Measurements from ENCODE around the gene IL24.

IL24 gene

DNA sequence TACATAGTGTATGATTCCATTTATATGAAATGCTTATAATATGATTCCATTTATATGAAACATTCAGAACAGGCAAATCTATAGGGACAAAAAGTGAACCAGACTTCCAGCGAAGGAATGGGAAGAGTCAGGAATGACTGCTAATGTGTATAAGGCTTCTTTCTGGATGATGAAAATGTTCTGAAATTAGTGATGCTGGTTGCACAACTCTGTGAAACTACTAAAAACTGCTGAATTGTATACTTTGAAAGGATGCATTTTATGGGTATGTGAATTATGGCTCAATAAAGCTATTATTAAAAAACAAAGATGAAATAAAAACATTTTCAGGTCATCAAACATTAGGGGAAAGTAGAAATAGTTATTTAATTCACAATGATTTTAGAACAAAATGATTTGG, 14.1 kb upstream of the IL24 start:
- Histone ChIP-seq H3K36me3 (no peaks in the 10 kb centered on the region), H3K27ac (no peak overlapping the region), H3K27me3 (ENCODE audit: insufficient read depth, low read depth, severe bottlenecking) (peaks cover 81% of the 10 kb centered on the region), H3K9me3 (ENCODE audit: severe bottlenecking) (peaks cover 17% of the 10 kb centered on the region), H3K4me3 (ENCODE audit: low read depth, low read length) (no peak overlapping the region)
- TF ChIP-seq, protein P1, sequence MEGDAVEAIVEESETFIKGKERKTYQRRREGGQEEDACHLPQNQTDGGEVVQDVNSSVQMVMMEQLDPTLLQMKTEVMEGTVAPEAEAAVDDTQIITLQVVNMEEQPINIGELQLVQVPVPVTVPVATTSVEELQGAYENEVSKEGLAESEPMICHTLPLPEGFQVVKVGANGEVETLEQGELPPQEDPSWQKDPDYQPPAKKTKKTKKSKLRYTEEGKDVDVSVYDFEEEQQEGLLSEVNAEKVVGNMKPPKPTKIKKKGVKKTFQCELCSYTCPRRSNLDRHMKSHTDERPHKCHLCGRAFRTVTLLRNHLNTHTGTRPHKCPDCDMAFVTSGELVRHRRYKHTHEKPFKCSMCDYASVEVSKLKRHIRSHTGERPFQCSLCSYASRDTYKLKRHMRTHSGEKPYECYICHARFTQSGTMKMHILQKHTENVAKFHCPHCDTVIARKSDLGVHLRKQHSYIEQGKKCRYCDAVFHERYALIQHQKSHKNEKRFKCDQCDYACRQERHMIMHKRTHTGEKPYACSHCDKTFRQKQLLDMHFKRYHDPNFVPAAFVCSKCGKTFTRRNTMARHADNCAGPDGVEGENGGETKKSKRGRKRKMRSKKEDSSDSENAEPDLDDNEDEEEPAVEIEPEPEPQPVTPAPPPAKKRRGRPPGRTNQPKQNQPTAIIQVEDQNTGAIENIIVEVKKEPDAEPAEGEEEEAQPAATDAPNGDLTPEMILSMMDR (IDR thresholded peaks at IDR 0.05; ENCODE audit: low read depth, low read length), result no peak
- no peak for DNase-seq

DNA sequence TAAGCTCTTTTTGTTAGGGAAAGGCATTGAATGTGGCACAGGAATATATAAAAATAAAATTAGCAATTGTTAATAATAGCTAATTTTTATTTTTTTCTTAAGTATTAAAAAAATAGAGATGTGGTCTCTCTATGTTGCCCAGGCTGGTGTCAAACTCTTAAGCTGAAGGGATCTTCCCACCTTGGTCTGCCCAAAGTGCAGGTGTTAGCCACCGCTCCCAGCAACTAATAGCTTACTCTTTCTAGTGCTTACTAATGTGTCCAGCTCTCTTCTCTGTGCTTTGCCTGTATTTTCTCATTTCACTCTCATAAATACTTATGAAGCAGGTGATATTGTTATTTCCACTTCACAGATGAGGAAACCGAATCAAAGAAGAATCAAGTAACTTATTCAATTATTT, 13.4 kb upstream of the IL24 start:
- TF ChIP-seq, protein P1 (IDR thresholded peaks at IDR 0.05; ENCODE audit: low read depth, low read length), result no peak
- H3K9me3 ChIP-seq (ENCODE audit: severe bottlenecking), result peaks cover 12% of the 10 kb centered on the region
- no peak for DNase-seq
- peaks cover 86% of the 10 kb centered on the region for H3K27me3 ChIP-seq (ENCODE audit: insufficient read depth, low read depth, severe bottlenecking)
- H3K4me3 ChIP-seq (ENCODE audit: low read depth, low read length), result no peak overlapping the region
- H3K36me3 ChIP-seq, result no peaks in the 10 kb centered on the region
- H3K27ac ChIP-seq, result no peak overlapping the region

DNA sequence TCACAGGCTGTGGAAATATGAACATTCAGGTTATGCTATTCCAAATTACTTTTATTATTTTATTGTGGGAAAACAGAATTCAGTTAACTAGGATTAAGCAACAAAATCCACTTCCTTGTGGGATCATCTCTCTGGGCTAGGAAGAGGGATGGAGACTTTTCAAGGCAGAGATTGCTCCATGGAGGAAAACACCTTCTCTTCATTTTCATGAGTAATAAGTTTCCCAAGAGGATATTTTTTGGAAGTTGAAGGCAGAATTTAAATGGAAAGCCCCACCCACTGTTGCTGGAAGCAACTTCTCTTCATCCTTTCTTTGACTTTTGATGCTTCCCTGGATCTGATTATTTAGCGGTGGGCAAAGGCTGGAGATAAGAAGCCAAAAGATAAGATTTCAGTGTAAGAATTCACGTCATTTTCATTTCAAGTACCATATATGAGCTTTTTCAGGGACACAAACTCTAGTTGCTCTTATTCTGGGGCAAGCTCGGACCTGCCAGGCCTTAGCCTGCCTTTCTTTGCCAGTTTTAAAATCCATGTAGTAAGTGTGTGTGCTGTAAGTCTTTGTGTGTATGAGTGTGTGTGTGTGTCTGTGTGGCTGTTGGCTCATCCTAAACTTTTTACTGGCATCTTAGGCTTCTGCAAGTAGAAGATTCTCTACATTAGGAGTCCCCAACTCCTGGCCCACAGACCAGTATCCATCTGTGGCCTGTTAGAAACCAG, 11.7 kb upstream of the IL24 start:
- H3K27ac ChIP-seq, result no peak overlapping the region
- H3K4me3 ChIP-seq (ENCODE audit: low read depth, low read length), result no peak overlapping the region
- H3K9me3 ChIP-seq (ENCODE audit: severe bottlenecking), result peaks cover 12% of the 10 kb centered on the region
- no peak for DNase-seq
- no peaks in the 10 kb centered on the region for H3K36me3 ChIP-seq
- H3K27me3 ChIP-seq (ENCODE audit: insufficient read depth, low read depth, severe bottlenecking), result peaks cover 95% of the 10 kb centered on the region
- TF ChIP-seq, protein P1 (IDR thresholded peaks at IDR 0.05; ENCODE audit: low read depth, low read length), result no peak

DNA sequence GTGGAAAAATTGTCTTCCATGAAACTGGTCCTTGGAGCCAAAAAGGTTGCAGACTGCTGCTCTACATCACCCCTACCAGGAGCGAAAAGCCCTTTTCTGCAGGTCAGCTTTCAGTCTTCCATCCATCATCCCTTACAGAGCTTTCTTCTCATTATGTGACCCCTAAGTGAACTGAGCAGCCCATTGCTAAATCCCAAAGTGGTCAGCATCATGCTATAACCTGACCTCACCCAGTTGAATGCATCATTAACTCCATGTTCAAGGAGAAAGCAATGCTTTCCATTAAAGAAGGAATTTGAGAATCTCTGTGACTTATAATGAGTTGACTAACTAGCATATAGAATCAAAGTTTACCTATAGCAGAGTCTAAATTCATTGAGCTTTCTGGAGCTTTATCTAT, 10.4 kb upstream of the IL24 start:
- DNase-seq, result no peak
- Histone ChIP-seq H3K27me3 (ENCODE audit: insufficient read depth, low read depth, severe bottlenecking) (peaks cover 97% of the 10 kb centered on the region), H3K9me3 (ENCODE audit: severe bottlenecking) (peaks cover 6% of the 10 kb centered on the region), H3K36me3 (no peaks in the 10 kb centered on the region), H3K4me3 (ENCODE audit: low read depth, low read length) (no peak overlapping the region), H3K27ac (no peak overlapping the region)
- TF ChIP-seq, protein P1 (IDR thresholded peaks at IDR 0.05; ENCODE audit: low read depth, low read length), result no peak

DNA sequence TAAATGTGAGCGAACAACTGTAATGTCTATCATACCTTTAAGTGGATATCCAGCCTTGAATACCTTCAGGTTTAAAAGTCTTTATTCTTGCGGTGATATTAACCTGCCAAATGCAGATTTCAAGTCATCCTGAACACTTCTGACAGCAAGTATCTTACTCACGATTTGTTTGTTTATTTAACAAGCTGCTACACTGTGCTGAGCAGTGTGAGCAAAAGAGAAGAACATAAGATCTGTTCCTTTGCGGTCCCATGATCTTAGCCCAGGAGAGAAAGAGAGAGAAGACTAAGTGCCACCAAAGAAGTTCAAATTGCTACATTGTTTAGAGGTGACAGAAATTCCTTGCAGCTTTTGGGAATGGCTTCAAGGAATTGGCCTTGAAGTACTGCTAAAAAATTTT, 9.5 kb upstream of the IL24 start:
- peaks cover 97% of the 10 kb centered on the region for H3K27me3 ChIP-seq (ENCODE audit: insufficient read depth, low read depth, severe bottlenecking)
- H3K36me3 ChIP-seq, result no peaks in the 10 kb centered on the region
- no peak overlapping the region for H3K4me3 ChIP-seq (ENCODE audit: low read depth, low read length)
- no peak overlapping the region for H3K27ac ChIP-seq
- peaks cover 1% of the 10 kb centered on the region for H3K9me3 ChIP-seq (ENCODE audit: severe bottlenecking)
- TF ChIP-seq, protein P1 (IDR thresholded peaks at IDR 0.05; ENCODE audit: low read depth, low read length), result no peak
- DNase-seq, result no peak
